Fibroblast of mammary gland (primary cell): ENCODE data around the gene RMND5B.

Experiments used
- DNase-seq: peaks from one replicate; pipeline ENCODE4 v3.0.0-alpha.2; 2010; ENCODE audit warnings: low read depth
- H3K4me3 ChIP-seq: 2 replicates; pipeline ENCODE4 v1.5.1; 2011; ENCODE audit warnings: low read depth, mild to moderate bottlenecking, low read length, moderate library complexity; ENCODE audit not compliant: control insufficient read depth
- TF ChIP-seq, protein P1 (sequence below): conservative IDR thresholded peaks from 2 replicates; pipeline ENCODE4 v1.5.1; 2011; ENCODE audit warnings: low read depth, low read length, inconsistent platforms; ENCODE audit not compliant: control insufficient read depth, insufficient read depth

Gene RMND5B

DNA sequence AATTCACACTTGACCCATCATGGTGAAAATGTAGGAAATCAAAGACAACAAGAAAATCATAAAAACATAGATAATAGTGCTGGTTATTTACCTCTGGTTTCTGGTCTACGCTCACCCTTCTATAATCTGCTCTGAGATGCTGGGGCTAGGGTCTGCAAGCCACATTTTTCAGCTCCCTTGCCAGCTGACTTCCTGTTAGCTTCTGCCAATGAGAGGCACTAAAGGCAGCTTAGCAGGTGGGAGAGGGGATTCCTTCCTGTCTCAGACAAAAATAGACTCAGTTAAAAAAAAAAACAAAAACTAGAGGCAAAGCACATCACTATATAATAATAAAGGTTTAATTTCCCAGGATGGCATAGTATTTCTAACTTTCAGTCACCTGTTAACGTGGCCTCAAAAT lies 37.7 kb upstream of the RMND5B start:
- no peak overlapping the region for H3K4me3 ChIP-seq
- DNase-seq: no peak
- TF ChIP-seq, protein P1, sequence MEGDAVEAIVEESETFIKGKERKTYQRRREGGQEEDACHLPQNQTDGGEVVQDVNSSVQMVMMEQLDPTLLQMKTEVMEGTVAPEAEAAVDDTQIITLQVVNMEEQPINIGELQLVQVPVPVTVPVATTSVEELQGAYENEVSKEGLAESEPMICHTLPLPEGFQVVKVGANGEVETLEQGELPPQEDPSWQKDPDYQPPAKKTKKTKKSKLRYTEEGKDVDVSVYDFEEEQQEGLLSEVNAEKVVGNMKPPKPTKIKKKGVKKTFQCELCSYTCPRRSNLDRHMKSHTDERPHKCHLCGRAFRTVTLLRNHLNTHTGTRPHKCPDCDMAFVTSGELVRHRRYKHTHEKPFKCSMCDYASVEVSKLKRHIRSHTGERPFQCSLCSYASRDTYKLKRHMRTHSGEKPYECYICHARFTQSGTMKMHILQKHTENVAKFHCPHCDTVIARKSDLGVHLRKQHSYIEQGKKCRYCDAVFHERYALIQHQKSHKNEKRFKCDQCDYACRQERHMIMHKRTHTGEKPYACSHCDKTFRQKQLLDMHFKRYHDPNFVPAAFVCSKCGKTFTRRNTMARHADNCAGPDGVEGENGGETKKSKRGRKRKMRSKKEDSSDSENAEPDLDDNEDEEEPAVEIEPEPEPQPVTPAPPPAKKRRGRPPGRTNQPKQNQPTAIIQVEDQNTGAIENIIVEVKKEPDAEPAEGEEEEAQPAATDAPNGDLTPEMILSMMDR: no peak

DNA sequence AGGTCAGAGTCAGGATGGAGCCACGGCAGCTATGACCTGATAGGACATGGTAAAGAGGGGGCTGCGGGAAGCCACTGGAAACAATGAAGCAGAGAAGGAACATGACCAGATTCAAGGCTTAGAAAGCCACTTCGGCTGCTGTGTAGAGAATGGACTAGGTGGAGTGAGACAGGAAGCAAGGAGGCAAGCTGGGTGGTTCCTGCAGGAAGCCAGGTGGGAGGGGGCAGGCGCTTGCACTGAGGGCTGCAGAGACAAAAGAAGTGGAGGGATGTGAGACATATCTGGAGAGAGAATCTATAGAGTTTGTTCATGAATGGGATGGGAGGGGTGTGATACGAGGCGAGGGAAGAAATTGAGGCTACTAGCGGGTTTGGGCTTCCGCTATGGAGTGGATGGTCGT lies 36.5 kb upstream of the RMND5B start:
- H3K4me3 ChIP-seq: no peak overlapping the region
- TF ChIP-seq, protein P1: no peak
- DNase-seq: no peak

- TF ChIP-seq, protein P1: no peak
- H3K4me3 ChIP-seq: no peak overlapping the region
- DNase-seq: no peak
These were observed 32.1 kb upstream of the RMND5B start for GRCh38 chr5:178098685-178099084.

DNA sequence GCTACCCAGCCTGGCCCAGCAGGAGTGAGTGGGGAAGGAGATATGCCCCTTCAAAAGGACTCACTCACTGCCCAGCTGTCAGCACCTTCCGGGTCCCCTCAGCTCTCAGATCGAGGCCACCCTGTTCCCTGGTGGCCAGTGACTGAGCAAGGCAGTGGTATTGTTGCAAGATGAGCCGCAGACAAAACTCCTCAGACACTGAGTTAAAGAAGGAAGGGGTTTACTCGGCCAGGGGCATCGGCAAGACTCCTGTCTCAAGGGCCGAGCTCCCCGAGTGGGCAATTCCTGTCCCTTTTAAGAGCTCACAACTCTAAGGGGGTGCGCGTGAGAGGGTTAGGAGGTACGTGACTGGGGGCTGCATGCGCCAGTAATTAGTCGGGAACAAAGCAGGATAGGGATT lies 27.2 kb upstream of the RMND5B start:
- TF ChIP-seq, protein P1: no peak
- no peak for DNase-seq
- no peak overlapping the region for H3K4me3 ChIP-seq

GRCh38 chr5:178104492-178104891 lies 26.3 kb upstream of the RMND5B start:
- TF ChIP-seq, protein P1: no peak
- H3K4me3 ChIP-seq: no peak overlapping the region
- DNase-seq: no peak

DNA sequence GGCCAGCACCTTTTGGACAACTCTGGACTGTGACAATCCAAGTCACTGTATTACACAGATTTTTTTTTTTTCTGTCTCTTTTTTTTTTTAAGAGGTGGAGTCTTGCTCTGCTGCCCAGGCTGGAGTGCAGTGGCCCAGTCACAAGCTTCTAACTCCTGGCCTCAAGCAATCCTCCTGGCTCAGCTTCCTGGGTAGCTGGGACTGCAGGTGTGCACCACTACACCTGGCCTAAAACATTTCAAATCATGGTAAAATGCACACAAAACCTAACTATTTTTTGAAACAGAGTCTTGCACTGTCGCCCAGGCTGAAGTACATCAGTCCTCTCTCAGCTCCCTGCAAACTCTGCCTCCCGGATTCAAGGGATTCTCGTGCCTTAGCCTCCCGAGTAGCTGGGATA lies 24.7 kb upstream of the RMND5B start:
- DNase-seq: no peak
- TF ChIP-seq, protein P1: no peak
- no peak overlapping the region for H3K4me3 ChIP-seq

GRCh38 chr5:178106556-178107239 lies 24.1 kb upstream of the RMND5B start:
- DNase-seq: no peak
- TF ChIP-seq, protein P1: no peak
- H3K4me3 ChIP-seq: no peak overlapping the region
